ENCODE data around the gene MOB3B. TPM values are rescaled to one million over a fixed set of nuclear protein-coding genes. Genes with fewer than 3 reads are reported as not detected.
A peak's percentile ranks its signal among the peaks of the same experiment; 100 is the strongest.

The MOB3B gene
- total RNA-seq, 1 donor from 2014 or later: 14.8 TPM

- Mint-ChIP-seq H3K4me1 (peaks cover 22% of the 10 kb centered on the region), H3K27ac (no peak overlapping the region), H3K27me3 (ENCODE audit: low read depth) (no peaks in the 10 kb centered on the region), H3K9me3 (no peaks in the 10 kb centered on the region), H3K4me3 (no peak overlapping the region), H3K36me3 (no peaks in the 10 kb centered on the region)
- no peak for DNase-seq (ENCODE audit: low spot score in 2 of 2, unreplicated experiment in 2 of 2)
- no peak for TF ChIP-seq CTCF (IDR thresholded peaks at IDR 0.05; ENCODE audit: unreplicated experiment)
Observed at GRCh38 chr9:27348785-27349697, 180.6 kb downstream of the MOB3B start.

DNA sequence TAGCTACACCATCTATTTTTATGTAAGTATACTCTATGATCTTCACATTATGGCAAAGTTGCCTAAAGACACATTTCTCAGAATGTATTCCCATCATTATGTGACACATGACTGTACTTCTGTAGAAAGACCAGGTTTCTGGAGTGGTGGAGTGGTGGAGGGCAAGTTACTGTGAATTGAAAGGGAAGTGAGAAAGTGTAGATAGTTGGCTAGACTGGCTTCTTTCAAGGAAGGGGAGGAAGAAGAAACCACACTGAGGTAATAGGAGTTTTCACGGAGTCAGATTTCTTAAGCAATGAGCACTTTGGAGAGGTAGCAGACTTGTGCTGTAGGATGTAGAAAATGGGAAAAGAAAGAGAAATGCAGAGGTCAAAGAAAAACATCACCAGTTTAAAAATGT is 181.7 kb downstream of the MOB3B start:
- no peak overlapping the region for H3K4me3 Mint-ChIP-seq
- no peak overlapping the region for H3K27ac Mint-ChIP-seq
- H3K4me1 Mint-ChIP-seq: peaks cover 16% of the 10 kb centered on the region
- no peaks in the 10 kb centered on the region for H3K27me3 Mint-ChIP-seq (ENCODE audit: low read depth)
- no peak for TF ChIP-seq CTCF (IDR thresholded peaks at IDR 0.05; ENCODE audit: unreplicated experiment)
- no peak for DNase-seq (ENCODE audit: low spot score in 2 of 2, unreplicated experiment in 2 of 2)
- no peaks in the 10 kb centered on the region for H3K9me3 Mint-ChIP-seq
- peaks cover 4% of the 10 kb centered on the region for H3K36me3 Mint-ChIP-seq

GRCh38 chr9:27344776-27345175 is 184.8 kb downstream of the MOB3B start:
- Mint-ChIP-seq H3K27me3 (ENCODE audit: low read depth) (no peaks in the 10 kb centered on the region), H3K4me3 (no peak overlapping the region), H3K36me3 (peaks cover 8% of the 10 kb centered on the region), H3K27ac (no peak overlapping the region), H3K9me3 (no peaks in the 10 kb centered on the region), H3K4me1 (peaks cover 18% of the 10 kb centered on the region)
- no peak for TF ChIP-seq CTCF (IDR thresholded peaks at IDR 0.05; ENCODE audit: unreplicated experiment)
- no peak for DNase-seq (ENCODE audit: low spot score in 2 of 2, unreplicated experiment in 2 of 2)

- Mint-ChIP-seq H3K27me3 (ENCODE audit: low read depth) (no peaks in the 10 kb centered on the region), H3K4me3 (no peak overlapping the region), H3K27ac (peak overlapping the region; percentile 47)
Observed at GRCh38 chr9:27341545-27342294, 187.9 kb downstream of the MOB3B start.

More at GRCh38 chr9:27341545-27342294, 187.9 kb downstream of the MOB3B start:
- Mint-ChIP-seq H3K36me3 (peaks cover 8% of the 10 kb centered on the region), H3K9me3 (no peaks in the 10 kb centered on the region), H3K4me1 (peaks cover 15% of the 10 kb centered on the region)
- DNase-seq (ENCODE audit: low spot score in 2 of 2, unreplicated experiment in 2 of 2): no peak
- no peak for TF ChIP-seq CTCF (IDR thresholded peaks at IDR 0.05; ENCODE audit: unreplicated experiment)

Measured in mesothelial cell of epicardium (in vitro differentiated cells).